ENCODE results near the gene ZNF93. TPM values are rescaled to one million over a fixed set of nuclear protein-coding genes. Genes with fewer than 3 reads are reported as not detected.
"Not testable (repeated sequence)": the region's sequence is repeated elsewhere in the genome, so short reads cannot be mapped to it uniquely, and the experiment has no call there.

ZNF93 gene
- total RNA-seq, 2 donors from 2014 or later: 47.7 to 53.3 TPM

DNA sequence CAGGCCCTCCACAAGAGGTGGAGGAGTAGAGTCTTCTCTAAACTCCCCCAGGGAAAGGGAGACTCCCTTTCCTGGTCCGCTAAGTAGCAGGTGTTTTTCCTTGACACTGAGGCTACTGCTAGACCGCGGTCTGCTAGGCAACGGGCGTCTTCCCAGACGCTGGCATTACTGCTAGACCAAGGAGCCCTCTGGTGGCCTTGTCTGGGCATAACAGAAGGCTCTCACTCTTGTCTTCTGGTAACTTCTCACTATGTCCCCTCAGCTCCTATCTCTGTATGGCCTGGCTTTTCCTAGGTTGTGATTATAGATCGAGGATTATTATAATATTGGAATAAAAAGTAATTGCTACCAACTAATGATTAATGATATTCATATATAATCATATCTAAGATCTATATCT, 29.7 kb downstream of the ZNF93 start:
- not testable (repeated sequence) for H3K27ac Mint-ChIP-seq; H3K27me3 Mint-ChIP-seq (ENCODE audit: insufficient read depth); H3K4me1 ChIP-seq (ENCODE audit: control insufficient read depth, insufficient read depth, low read length); H3K4me3 ChIP-seq (ENCODE audit: low read length); H3K27ac ChIP-seq (ENCODE audit: low read depth, low read length); H3K9ac ChIP-seq (ENCODE audit: extremely low read depth, low read length, poor library complexity, severe bottlenecking); H3K27me3 ChIP-seq (ENCODE audit: control insufficient read depth, insufficient read depth, low read length, poor library complexity, severe bottlenecking); H3K4me3 Mint-ChIP-seq; H3K4me1 Mint-ChIP-seq
- Histone ChIP-seq H3K9me3 (ENCODE audit: control insufficient read depth, low read length) (peaks cover 99% of the 10 kb centered on the region), H3K36me3 (ENCODE audit: control insufficient read depth, insufficient read depth, low read length) (peaks cover 92% of the 10 kb centered on the region)
- DNase-seq: peak; percentile 82
- Mint-ChIP-seq H3K9me3 (peaks cover 88% of the 10 kb centered on the region), H3K36me3 (ENCODE audit: low read depth) (peaks cover 89% of the 10 kb centered on the region)
- TF ChIP-seq, protein P1, sequence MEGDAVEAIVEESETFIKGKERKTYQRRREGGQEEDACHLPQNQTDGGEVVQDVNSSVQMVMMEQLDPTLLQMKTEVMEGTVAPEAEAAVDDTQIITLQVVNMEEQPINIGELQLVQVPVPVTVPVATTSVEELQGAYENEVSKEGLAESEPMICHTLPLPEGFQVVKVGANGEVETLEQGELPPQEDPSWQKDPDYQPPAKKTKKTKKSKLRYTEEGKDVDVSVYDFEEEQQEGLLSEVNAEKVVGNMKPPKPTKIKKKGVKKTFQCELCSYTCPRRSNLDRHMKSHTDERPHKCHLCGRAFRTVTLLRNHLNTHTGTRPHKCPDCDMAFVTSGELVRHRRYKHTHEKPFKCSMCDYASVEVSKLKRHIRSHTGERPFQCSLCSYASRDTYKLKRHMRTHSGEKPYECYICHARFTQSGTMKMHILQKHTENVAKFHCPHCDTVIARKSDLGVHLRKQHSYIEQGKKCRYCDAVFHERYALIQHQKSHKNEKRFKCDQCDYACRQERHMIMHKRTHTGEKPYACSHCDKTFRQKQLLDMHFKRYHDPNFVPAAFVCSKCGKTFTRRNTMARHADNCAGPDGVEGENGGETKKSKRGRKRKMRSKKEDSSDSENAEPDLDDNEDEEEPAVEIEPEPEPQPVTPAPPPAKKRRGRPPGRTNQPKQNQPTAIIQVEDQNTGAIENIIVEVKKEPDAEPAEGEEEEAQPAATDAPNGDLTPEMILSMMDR (conservative IDR thresholded peaks at IDR 0.05): peak; percentile 79
- 88 to 93% methylated on average over 5 to 6 of the region's 7 CpGs for WGBS, 2 experiments (ENCODE audit: insufficient coverage in 1 of 2, insufficient read length in 1 of 2)

DNA sequence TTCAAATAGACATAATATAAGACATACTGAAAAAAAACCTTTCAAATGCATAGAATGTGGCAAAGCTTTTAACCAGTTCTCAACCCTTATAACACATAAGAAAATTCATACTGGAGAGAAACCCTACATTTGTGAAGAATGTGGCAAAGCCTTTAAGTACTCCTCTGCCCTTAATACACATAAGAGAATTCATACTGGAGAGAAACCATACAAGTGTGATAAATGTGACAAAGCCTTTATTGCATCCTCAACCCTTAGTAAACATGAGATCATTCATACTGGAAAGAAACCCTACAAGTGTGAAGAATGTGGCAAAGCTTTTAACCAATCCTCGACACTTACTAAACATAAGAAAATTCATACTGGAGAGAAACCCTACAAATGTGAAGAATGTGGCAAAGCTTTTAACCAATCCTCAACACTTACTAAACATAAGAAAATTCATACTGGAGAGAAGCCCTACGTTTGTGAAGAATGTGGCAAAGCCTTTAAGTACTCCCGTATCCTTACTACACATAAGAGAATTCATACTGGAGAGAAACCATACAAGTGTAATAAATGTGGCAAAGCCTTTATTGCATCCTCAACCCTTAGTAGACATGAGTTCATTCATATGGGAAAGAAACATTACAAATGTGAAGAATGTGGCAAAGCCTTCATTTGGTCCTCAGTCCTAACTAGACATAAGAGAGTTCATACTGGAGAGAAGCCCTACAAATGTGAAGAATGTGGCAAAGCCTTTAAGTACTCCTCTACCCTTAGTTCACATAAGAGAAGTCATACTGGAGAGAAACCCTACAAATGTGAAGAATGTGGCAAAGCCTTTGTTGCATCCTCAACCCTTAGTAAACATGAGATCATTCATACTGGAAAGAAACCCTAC, 32.9 kb downstream of the ZNF93 start:
- H3K36me3 Mint-ChIP-seq (ENCODE audit: low read depth): peaks cover 64% of the 10 kb centered on the region
- H3K4me3 ChIP-seq (ENCODE audit: low read length): peak overlapping the region; percentile 68

DNA sequence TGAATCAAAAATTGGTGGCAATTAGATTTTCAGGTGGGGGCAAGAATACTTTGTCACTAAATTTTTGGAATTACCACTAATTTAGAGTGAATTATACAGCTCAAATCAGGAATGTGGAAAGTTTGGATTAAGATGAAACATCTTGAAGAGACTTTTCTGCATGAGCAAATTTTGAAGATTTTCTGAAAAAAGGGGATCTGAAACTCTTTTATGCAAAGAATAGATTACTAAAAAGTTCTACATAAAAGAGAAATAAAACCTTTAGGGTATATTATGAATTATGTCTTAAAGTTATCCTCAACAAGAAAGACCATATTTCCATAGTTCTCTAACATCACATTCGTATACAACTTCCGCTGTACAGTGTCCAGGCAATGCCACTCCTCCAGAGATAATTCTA, 36.7 kb downstream of the ZNF93 start:
- Mint-ChIP-seq H3K36me3 (ENCODE audit: low read depth) (peaks cover 34% of the 10 kb centered on the region), H3K4me3 (no peak overlapping the region), H3K27ac (no peak overlapping the region), H3K4me1 (no peaks in the 10 kb centered on the region), H3K9me3 (peaks cover 51% of the 10 kb centered on the region), H3K27me3 (ENCODE audit: insufficient read depth) (no peaks in the 10 kb centered on the region)
- Histone ChIP-seq H3K4me1 (ENCODE audit: control insufficient read depth, insufficient read depth, low read length) (no peaks in the 10 kb centered on the region), H3K27ac (ENCODE audit: low read depth, low read length) (no peak overlapping the region), H3K36me3 (ENCODE audit: control insufficient read depth, insufficient read depth, low read length) (peaks cover 37% of the 10 kb centered on the region), H3K27me3 (ENCODE audit: control insufficient read depth, insufficient read depth, low read length, poor library complexity, severe bottlenecking) (no peaks in the 10 kb centered on the region), H3K9ac (ENCODE audit: extremely low read depth, low read length, poor library complexity, severe bottlenecking) (no peak overlapping the region), H3K4me3 (ENCODE audit: low read length) (no peak overlapping the region), H3K9me3 (ENCODE audit: control insufficient read depth, low read length) (peaks cover 69% of the 10 kb centered on the region)
- 100% methylated on average over 2 of the region's 2 CpGs; no CpG with 5 or more reads in 1 of the 2 experiments for WGBS, 2 experiments (ENCODE audit: insufficient coverage in 1 of 2, insufficient read length in 1 of 2)
- TF ChIP-seq, protein P1 (conservative IDR thresholded peaks at IDR 0.05): no peak
- no peak for DNase-seq

More for the DNA sequence above, 32.9 kb downstream of the ZNF93 start:
- Histone ChIP-seq H3K9me3 (ENCODE audit: control insufficient read depth, low read length) (peaks cover 96% of the 10 kb centered on the region), H3K36me3 (ENCODE audit: control insufficient read depth, insufficient read depth, low read length) (peaks cover 67% of the 10 kb centered on the region)
- not testable (repeated sequence) for H3K4me3 Mint-ChIP-seq; DNase-seq; H3K27me3 Mint-ChIP-seq (ENCODE audit: insufficient read depth); H3K4me1 ChIP-seq (ENCODE audit: control insufficient read depth, insufficient read depth, low read length); H3K4me1 Mint-ChIP-seq; H3K27ac Mint-ChIP-seq; H3K27me3 ChIP-seq (ENCODE audit: control insufficient read depth, insufficient read depth, low read length, poor library complexity, severe bottlenecking); H3K27ac ChIP-seq (ENCODE audit: low read depth, low read length); H3K9ac ChIP-seq (ENCODE audit: extremely low read depth, low read length, poor library complexity, severe bottlenecking)
- WGBS, 2 experiments (ENCODE audit: insufficient coverage in 1 of 2, insufficient read length in 1 of 2): 94 to 100% methylated on average over 1 to 3 of the region's 3 CpGs
- H3K9me3 Mint-ChIP-seq: peaks cover 81% of the 10 kb centered on the region
